Rectal smooth muscle tissue (tissue), 1 donor: ENCODE measurements around the gene SETD3.

ENCODE experiments used
- H3K27ac ChIP-seq: one replicate; pipeline ENCODE4 v1.7.0; 2013; ENCODE audit warnings: low read depth, low read length, inconsistent platforms
- H3K27me3 ChIP-seq: one replicate; pipeline ENCODE4 v1.7.0; 2013; ENCODE audit warnings: low read length; ENCODE audit not compliant: control insufficient read depth, insufficient read depth
- H3K36me3 ChIP-seq: one replicate; pipeline ENCODE4 v1.7.0; 2013; ENCODE audit warnings: low read length; ENCODE audit not compliant: control insufficient read depth, insufficient read depth
- H3K4me1 ChIP-seq: one replicate; pipeline ENCODE4 v1.7.0; 2013; ENCODE audit warnings: low read length; ENCODE audit not compliant: control insufficient read depth, insufficient read depth
- H3K4me3 ChIP-seq: one replicate; pipeline ENCODE4 v1.7.0; 2013; ENCODE audit warnings: low read length
- H3K9ac ChIP-seq: one replicate; pipeline ENCODE4 v1.7.0; 2013; ENCODE audit warnings: low read length

The SETD3 gene

DNA sequence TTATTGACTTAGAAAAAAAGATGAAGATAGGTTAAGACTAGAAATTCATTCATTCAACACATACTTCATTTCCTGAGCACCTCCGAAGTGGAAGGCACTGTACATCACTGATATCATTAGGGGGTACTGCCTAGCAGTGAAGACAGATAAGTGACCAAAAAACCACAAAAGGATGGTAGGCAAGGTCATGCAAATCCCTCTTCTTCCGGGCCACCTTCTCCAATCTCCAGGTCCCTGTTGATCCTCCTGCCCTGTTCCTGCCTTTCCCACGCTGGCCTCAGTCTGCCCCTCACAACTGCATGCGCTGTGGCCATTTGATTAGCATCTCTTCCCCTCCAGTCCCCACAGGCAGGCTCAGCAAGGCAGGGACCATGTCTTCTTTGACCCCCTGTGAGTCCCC is 60.8 kb downstream of the SETD3 start:
- Histone ChIP-seq H3K27ac (no peak overlapping the region), H3K4me1 (no peaks in the 10 kb centered on the region), H3K27me3 (no peaks in the 10 kb centered on the region), H3K36me3 (no peaks in the 10 kb centered on the region), H3K4me3 (no peak overlapping the region), H3K9ac (no peak overlapping the region)

- H3K27ac ChIP-seq, result no peak overlapping the region
- no peaks in the 10 kb centered on the region for H3K27me3 ChIP-seq
- H3K4me3 ChIP-seq, result no peak overlapping the region
- no peak overlapping the region for H3K9ac ChIP-seq
- H3K4me1 ChIP-seq, result no peaks in the 10 kb centered on the region
- H3K36me3 ChIP-seq, result no peaks in the 10 kb centered on the region
These were observed 62.4 kb downstream of the SETD3 start for GRCh38 chr14:99418242-99418641.

- Histone ChIP-seq H3K9ac (no peak overlapping the region), H3K4me1 (no peaks in the 10 kb centered on the region), H3K27ac (no peak overlapping the region), H3K27me3 (no peaks in the 10 kb centered on the region), H3K36me3 (peaks cover 2% of the 10 kb centered on the region), H3K4me3 (no peak overlapping the region)
These were observed 63.8 kb downstream of the SETD3 start for GRCh38 chr14:99416909-99417308.

GRCh38 chr14:99415496-99416281 is 65.0 kb downstream of the SETD3 start:
- Histone ChIP-seq H3K36me3 (peaks cover 2% of the 10 kb centered on the region), H3K4me3 (no peak overlapping the region), H3K9ac (no peak overlapping the region), H3K27me3 (no peaks in the 10 kb centered on the region), H3K27ac (no peak overlapping the region), H3K4me1 (no peaks in the 10 kb centered on the region)

DNA sequence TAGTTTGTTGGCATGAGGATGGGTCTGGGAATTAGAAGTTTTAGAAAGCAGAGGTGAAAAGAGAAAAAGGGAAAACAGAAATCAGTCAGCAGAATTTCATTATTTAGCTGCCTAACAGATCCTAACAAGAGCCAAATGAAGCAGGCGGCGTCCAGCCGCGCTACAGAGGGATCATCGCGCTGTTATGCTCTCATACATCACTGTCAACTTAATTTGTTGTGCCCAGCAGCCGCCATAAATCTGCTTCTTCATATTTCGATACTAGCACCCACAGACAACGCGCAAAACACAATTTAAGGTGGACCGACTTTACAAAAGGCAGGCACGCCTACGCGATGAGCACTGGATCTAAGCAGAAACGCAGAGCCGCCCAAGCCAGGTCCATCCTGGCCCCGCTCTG is 66.7 kb downstream of the SETD3 start:
- no peak overlapping the region for H3K27ac ChIP-seq
- no peak overlapping the region for H3K4me3 ChIP-seq
- no peak overlapping the region for H3K9ac ChIP-seq
- no peaks in the 10 kb centered on the region for H3K27me3 ChIP-seq
- peaks cover 2% of the 10 kb centered on the region for H3K36me3 ChIP-seq
- no peaks in the 10 kb centered on the region for H3K4me1 ChIP-seq

DNA sequence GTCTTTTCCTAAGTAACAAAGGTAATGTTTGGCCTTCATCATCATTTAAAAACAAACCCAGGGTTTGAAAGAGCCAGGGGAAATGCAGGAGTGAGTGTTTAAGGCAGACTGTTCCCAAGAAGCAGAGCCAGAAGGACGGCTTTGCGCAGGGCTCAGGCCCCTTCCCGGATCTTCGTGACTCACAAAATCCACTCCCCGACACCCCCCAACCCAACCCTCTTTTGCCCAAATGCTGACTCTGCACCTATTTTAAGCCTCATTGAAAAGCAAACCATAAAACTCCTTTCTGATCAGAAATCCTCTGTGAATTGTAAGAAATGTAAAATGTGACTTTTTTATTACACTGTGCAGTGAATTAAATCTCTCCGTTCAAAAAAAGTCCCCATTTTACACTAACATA is 67.5 kb downstream of the SETD3 start:
- Histone ChIP-seq H3K4me1 (no peaks in the 10 kb centered on the region), H3K27me3 (no peaks in the 10 kb centered on the region), H3K27ac (no peak overlapping the region), H3K4me3 (no peak overlapping the region), H3K9ac (no peak overlapping the region), H3K36me3 (peaks cover 2% of the 10 kb centered on the region)

- Histone ChIP-seq H3K9ac (no peak overlapping the region), H3K36me3 (peaks cover 2% of the 10 kb centered on the region), H3K4me1 (no peaks in the 10 kb centered on the region), H3K4me3 (no peak overlapping the region), H3K27ac (no peak overlapping the region), H3K27me3 (no peaks in the 10 kb centered on the region)
These were observed 68.3 kb downstream of the SETD3 start for GRCh38 chr14:99412117-99413061.

GRCh38 chr14:99410019-99410418 is 70.6 kb downstream of the SETD3 start:
- Histone ChIP-seq H3K27ac (no peak overlapping the region), H3K36me3 (peaks cover 8% of the 10 kb centered on the region), H3K4me1 (no peaks in the 10 kb centered on the region), H3K9ac (no peak overlapping the region), H3K4me3 (no peak overlapping the region), H3K27me3 (no peaks in the 10 kb centered on the region)

GRCh38 chr14:99408971-99409289 is 71.7 kb downstream of the SETD3 start:
- Histone ChIP-seq H3K27me3 (no peaks in the 10 kb centered on the region), H3K36me3 (peaks cover 11% of the 10 kb centered on the region), H3K4me3 (no peak overlapping the region), H3K27ac (no peak overlapping the region), H3K9ac (no peak overlapping the region), H3K4me1 (no peaks in the 10 kb centered on the region)

DNA sequence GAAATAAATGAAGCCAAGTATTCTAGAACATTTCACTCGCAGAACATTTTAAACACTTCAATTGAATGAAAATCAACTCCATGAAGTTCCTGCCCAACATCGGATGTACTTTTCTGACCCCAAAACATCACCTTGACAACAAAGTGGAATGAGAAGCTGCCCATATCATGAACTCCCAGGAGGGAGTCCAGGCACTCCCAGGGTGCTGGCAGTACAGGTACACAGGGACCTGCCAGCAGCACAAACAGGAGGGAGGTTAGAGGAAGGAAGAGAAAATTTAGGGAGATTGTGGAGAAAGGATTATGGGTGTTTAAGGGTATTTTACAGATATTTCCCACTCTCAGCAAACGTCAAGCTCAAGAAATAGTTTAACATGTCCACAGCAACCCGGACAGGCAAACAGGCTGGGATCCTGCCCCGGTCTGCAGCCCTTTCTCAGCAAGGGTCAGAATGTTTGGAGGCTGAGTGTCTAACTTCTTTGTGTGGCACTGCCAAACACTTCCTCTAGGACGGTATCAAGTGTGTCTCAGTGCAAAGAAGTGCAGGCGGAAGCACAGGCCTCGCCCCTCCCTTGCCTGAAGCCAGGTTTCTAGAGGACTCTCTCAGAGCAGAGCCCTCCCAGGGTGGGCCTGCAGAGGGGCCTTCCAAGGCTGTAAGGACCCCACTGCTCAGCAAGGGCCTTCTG is 72.2 kb downstream of the SETD3 start:
- Histone ChIP-seq H3K4me1 (no peaks in the 10 kb centered on the region), H3K27ac (no peak overlapping the region), H3K36me3 (peaks cover 11% of the 10 kb centered on the region), H3K9ac (no peak overlapping the region), H3K4me3 (no peak overlapping the region), H3K27me3 (no peaks in the 10 kb centered on the region)

- Histone ChIP-seq H3K4me1 (no peaks in the 10 kb centered on the region), H3K27me3 (no peaks in the 10 kb centered on the region), H3K27ac (no peak overlapping the region), H3K36me3 (peaks cover 9% of the 10 kb centered on the region), H3K4me3 (no peak overlapping the region), H3K9ac (no peak overlapping the region)
These were observed 73.2 kb downstream of the SETD3 start for GRCh38 chr14:99407416-99407815.

DNA sequence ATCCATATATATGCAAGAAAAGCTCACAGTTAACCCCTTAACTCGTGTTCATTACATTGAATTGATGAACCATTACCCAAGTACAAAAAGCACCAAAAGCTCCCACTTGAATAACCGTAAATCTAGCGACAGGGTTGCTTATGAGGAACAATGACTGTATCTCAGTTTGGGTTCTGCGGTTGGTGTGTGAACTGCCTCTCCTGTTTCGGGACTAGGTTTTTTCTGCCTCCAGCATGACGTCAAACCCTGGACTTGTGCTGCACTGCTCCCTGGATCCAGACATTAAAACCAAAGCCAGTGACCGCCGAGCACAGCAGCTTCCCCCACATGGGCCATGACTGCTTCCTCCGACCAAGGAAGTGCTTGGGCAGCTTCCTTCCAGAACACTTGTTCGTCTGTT is 77.7 kb downstream of the SETD3 start:
- Histone ChIP-seq H3K27ac (no peak overlapping the region), H3K9ac (no peak overlapping the region), H3K4me1 (no peaks in the 10 kb centered on the region), H3K27me3 (no peaks in the 10 kb centered on the region), H3K4me3 (no peak overlapping the region), H3K36me3 (peaks cover 21% of the 10 kb centered on the region)
